Bone marrow (tissue), 2 donors: Measurements from ENCODE around the gene PITHD1.
"Not testable (repeated sequence)": the region's sequence is repeated elsewhere in the genome, so short reads cannot be mapped to it uniquely, and the experiment has no call there.

Experiments used
- DNase-seq, 2 donors: peaks; one replicate each; lab custom pipeline; 2025; lab: John Stamatoyannopoulos, UW

Gene PITHD1

GRCh38 chr1:23825762-23826522 lies 47.7 kb downstream of the PITHD1 start:
- DNase-seq, result no peak

- DNase-seq, result not testable (repeated sequence)
Observed at GRCh38 chr1:23826590-23826989, 48.4 kb downstream of the PITHD1 start.

- DNase-seq, result no peak
Observed at GRCh38 chr1:23827717-23828116, 49.5 kb downstream of the PITHD1 start.

- DNase-seq, result not testable (repeated sequence)
Observed at GRCh38 chr1:23834156-23834555, 55.9 kb downstream of the PITHD1 start.

GRCh38 chr1:23836037-23836436 lies 57.8 kb downstream of the PITHD1 start:
- DNase-seq, result peak in 1 of 2 donors; percentile 27
